Measurements from ENCODE around the gene ANAPC5.
"Not testable (repeated sequence)": the region's sequence is repeated elsewhere in the genome, so short reads cannot be mapped to it uniquely, and the experiment has no call there.

ANAPC5 gene

GRCh38 chr12:121283841-121284240, 68.4 kb downstream of the ANAPC5 start:
- DNase-seq: no peak

GRCh38 chr12:121283388-121283787, 68.8 kb downstream of the ANAPC5 start:
- no peak for DNase-seq

GRCh38 chr12:121282910-121283309, 69.3 kb downstream of the ANAPC5 start:
- not testable (repeated sequence) for DNase-seq

GRCh38 chr12:121282072-121282742, 70.0 kb downstream of the ANAPC5 start:
- no peak for DNase-seq

GRCh38 chr12:121281116-121281515, 71.1 kb downstream of the ANAPC5 start:
- not testable (repeated sequence) for DNase-seq

DNA sequence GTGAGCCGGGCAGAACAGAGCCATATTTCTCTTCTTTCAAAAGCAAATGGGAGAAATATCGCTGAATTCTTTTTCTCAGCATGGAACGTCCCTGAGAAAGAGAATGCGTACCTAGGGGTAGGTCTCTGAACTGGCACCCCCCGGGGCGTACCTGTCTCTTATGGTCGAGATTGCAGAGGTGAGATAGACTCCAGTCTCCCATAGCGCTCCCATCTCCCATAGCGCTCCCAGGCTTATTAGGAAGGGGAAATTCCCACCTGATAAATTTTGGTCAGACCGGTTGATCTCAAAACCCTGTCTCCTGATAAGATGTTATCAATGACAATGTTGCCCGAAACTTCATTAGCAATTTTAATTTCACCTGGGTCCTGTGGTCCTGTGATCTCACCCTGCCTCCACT, 71.7 kb downstream of the ANAPC5 start:
- DNase-seq: not testable (repeated sequence)

- DNase-seq: no peak
Measured at GRCh38 chr12:121279507-121279915, 72.7 kb downstream of the ANAPC5 start.

GRCh38 chr12:121279071-121279375, 73.2 kb downstream of the ANAPC5 start:
- DNase-seq: no peak

DNA sequence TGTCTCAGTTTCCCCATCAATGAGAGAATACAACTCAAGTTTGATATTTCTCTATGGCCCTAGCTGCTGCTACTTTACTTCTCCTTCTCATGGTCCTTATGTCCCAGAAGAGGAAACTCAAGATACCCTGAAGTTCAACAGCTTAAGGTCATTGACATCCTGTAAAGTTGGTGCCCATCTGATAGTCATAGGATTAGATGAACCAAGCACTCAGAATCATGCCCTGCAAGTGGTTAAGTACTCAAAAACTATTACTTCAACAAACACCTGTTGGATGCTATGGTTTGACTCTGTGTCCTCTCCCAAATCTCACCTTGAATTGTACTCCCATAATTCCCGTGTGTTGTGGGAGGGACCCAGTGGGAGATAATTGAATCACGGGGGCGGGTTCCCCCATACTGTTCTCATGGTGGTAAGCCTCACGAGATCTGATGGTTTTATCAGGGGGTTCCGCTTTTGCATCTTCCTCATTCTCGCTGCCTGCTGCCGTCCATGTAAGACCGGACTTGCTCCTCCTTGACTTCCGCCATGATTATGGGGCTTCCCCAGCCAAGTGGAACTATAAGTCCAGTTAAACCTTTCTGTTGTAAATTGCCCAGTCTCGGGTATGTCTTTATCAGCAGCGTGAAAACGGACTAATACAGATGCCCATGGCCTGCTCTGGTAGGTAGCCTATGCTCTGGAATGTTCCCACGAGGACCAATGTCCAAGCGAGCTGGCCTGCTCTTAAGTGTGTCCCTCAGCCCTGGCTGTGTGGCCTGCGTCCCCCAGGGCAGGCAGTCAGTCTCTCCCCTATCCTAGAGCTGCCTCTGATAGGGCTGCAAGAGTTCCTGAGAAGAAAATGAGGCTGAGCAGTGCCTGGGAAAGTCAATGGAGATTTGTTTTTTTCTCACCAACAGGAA, 73.8 kb downstream of the ANAPC5 start:
- no peak for DNase-seq

DNA sequence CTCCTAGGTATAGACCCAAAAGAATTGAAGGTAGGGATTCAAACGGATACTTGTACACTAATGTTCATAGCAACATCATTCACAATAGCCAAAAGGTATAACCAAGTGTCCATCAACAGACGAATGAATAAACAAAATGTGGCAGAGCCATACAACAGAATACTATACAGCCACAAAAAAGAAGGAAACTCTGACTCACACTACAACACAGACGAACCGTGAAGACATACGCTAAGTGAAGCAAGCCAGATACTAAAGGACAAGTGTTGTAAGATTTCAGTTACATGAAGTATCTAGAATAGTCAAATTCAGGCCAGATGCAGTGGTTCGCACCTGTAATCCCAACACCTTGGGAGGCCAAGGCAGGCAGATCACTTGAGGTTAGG, 74.8 kb downstream of the ANAPC5 start:
- no peak for DNase-seq

DNA sequence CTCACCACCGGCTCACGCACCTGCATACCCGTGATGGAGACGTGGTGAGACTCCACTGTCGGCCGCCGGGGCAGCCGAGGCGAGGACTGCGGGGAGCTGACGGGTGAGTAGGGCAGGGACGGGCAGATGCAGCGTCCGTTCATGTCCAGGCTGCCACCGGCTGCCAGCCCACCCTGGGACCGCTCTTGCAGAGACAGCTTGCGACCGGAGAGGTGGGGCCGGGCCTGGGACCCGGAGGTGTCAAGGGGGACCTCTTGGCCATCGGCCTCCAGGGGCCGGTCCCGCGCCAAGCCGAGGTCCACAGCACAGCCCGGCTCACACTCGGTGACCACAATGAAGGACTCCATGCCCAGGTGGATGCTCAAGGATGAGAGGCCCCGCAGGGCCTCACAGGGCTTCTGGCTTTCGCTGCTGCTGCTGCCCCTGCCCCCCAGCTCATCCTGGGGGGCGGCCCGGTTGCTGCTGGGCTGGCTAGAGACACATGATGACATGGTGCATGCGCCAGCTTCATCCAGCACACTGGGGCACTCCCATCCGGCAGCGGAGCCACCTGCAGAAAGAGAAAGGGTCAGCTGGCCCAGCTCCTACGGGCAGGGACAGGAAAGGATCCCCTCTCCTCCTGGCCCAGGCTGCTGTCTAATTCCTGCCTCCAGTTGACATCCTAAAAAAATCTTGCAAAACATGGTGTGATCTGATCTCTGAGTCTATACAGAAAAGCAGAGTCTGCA, 78.0 kb downstream of the ANAPC5 start:
- no peak for DNase-seq

- no peak for DNase-seq
Measured at GRCh38 chr12:121273364-121273896, 78.8 kb downstream of the ANAPC5 start.

- no peak for DNase-seq
Measured at GRCh38 chr12:121267822-121268221, 84.4 kb downstream of the ANAPC5 start.

GRCh38 chr12:121264951-121265515, 87.2 kb downstream of the ANAPC5 start:
- DNase-seq: no peak

DNA sequence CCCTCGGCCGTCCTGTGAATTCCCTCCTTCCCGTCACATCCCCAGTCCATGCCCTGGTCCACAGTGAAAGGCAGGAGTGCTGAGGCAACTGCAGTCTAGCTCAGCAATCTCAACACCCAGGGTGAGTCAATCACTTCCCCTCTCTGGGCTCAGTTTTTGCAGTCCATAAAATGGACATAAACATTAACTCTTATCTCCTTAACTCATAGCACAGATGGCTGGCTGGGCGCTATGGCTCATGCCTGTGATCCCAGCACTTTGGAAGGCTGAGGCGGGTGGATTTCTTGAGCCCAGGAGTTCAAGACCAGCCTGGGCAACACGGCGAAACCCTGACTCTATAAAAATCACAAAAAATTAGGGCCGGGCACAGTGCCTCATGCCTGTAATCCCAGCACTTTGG, 88.1 kb downstream of the ANAPC5 start:
- no peak for DNase-seq

DNA sequence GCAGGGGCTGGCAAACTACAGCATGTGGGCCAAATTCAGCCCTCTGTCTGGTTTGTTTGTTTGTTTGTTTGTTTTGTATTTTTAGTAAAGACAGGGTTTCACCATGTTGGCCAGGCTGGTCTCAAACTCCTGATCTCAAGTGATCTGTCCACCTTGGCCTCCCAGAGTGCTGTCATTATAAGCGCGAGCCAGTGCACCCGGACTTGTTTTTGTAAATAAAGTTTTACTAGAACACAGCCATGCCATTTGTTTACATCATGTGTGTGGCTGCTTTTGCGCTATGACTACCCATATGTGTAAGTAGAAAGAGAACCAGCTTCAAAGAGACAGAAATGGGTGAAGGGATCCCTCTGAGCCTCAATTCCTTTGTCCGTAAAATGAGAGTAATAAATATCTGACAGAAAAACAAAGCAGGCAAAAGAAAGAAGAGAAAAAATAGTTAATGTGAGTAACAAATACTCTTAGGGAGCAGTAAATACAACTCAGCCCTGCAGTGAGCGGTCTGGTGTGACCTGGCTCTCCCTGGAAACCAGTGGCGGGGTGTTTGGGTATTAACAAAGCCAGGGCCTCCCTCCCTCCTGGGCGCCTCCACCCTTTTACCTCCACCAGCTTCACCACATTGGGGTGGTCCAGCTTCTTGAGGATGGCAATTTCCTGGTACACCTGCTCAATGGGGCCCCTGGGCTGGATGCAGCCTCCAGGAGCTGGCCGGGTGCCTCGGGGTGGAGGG, 88.8 kb downstream of the ANAPC5 start:
- no peak for DNase-seq

- DNase-seq: no peak
Measured at GRCh38 chr12:121261398-121261797, 90.8 kb downstream of the ANAPC5 start.

DNA sequence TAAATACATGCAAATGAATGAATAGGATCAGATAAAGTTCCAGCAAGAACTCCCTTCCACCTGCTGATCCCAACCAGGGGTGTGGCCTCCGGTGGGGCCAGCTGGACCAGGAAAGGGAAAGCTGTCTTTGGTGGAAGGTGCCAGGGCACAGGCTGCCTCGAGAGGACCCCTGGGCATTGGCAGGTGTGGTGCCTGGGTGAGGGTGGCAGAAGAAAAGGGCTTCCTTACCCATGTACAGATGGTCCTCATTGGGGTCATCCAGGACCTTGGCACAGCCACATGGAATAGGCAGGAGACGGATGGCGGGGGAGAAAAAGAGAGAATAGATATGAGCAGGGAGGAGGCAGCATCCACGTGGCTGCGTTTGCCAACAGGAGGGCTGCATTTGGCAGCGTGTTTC, 92.1 kb downstream of the ANAPC5 start:
- DNase-seq: no peak

DNA sequence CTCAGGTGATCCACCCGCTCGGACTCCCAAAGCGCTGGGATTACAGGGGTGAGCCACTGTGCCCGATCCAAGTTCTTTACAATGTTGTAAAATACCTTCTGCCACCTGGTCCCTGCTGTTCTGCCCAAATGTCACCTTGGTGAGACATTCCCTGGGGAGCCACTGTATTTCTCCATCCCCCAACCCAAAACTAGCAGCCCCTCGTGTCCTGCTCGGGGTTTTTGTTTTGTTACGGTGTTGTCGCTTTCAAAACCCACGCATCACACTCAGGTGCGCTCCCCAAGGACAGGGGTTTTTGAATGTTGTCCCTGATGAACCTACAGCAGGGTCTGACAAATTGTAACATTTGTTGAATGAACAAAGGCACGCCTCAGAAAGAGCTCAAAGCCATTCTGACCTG, 93.1 kb downstream of the ANAPC5 start:
- no peak for DNase-seq
